ENCODE data around the gene DNAAF1. TPM values are rescaled to one million over a fixed set of nuclear protein-coding genes. Genes with fewer than 3 reads are reported as not detected.
A peak's percentile ranks its signal among the peaks of the same experiment; 100 is the strongest.

Gene DNAAF1
- total and polyA plus RNA-seq, 5 donors, result 0.14 to 0.68 (median 0.28) TPM; not detected in 2

GRCh38 chr16:84190731-84191388 lies 45.8 kb downstream of the DNAAF1 start, which contains the start of gene ADAD2:
TSS of gene ADAD2 (plus strand) at chr16:84191157. CDS start at chr16:84191231, 74 bp downstream.
- Histone ChIP-seq H3K4me1 (ENCODE audit: control insufficient read depth, insufficient read depth, low read length) (peaks cover 1% of the 10 kb centered on the region), H3K27ac (ENCODE audit: low read length) (no peak within 1 kb of the TSS), H3K9me3 (ENCODE audit: control insufficient read depth, low read length) (no peaks in the 10 kb centered on the region), H3K27me3 (ENCODE audit: control insufficient read depth, insufficient read depth) (no peaks in the 10 kb centered on the region), H3K4me3 (ENCODE audit: low read length) (no peak within 1 kb of the TSS)
- WGBS, result 90% methylated on average over 47 of the region's 47 CpGs
- intact Hi-C loops (cut with DNase I), result no loop called here
- no peak for DNase-seq
- ATAC-seq, result no peak

DNA sequence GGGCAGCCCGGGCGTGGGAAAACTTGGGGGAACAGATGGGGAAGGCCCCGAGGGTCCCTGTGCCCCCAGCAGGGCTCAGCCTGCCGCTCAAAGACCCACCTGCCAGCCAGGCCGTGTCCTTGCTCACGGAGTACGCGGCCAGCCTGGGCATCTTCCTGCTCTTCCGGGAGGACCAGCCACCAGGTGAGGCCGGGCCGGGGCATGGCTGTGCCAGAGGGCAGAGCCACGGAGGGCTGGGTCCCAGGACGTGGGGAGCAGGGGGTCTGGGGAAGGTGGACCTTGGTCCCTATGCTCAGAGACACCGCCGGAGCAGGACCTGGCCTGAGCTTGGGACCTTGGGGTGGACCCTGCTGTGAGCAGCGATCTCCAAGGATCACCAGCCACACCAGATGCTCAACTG lies 46.4 kb downstream of the DNAAF1 start:
- no peak overlapping the region for H3K27ac ChIP-seq (ENCODE audit: low read length)
- 92% methylated on average over 16 of the region's 16 CpGs for WGBS
- ATAC-seq, result no peak
- no peaks in the 10 kb centered on the region for H3K9me3 ChIP-seq (ENCODE audit: control insufficient read depth, low read length)
- intact Hi-C loops (cut with DNase I), result no loop called here
- H3K4me1 ChIP-seq (ENCODE audit: control insufficient read depth, insufficient read depth, low read length), result no peaks in the 10 kb centered on the region
- DNase-seq, result peak in 1 of 3 donors; percentile 45
- no peaks in the 10 kb centered on the region for H3K27me3 ChIP-seq (ENCODE audit: control insufficient read depth, insufficient read depth)
- no peak overlapping the region for H3K4me3 ChIP-seq (ENCODE audit: low read length)

- ATAC-seq (no peak), DNase-seq (no peak)
- H3K27me3 ChIP-seq (ENCODE audit: control insufficient read depth, insufficient read depth), result no peaks in the 10 kb centered on the region
- H3K4me3 ChIP-seq (ENCODE audit: low read length), result no peak overlapping the region
- H3K9me3 ChIP-seq (ENCODE audit: control insufficient read depth, low read length), result no peaks in the 10 kb centered on the region
- no peak overlapping the region for H3K27ac ChIP-seq (ENCODE audit: low read length)
- no peaks in the 10 kb centered on the region for H3K4me1 ChIP-seq (ENCODE audit: control insufficient read depth, insufficient read depth, low read length)
- intact Hi-C loops (cut with DNase I), result no loop called here
- 81% methylated on average over 7 of the region's 7 CpGs for WGBS
Observed at GRCh38 chr16:84193480-84193879, 48.4 kb downstream of the DNAAF1 start.

DNA sequence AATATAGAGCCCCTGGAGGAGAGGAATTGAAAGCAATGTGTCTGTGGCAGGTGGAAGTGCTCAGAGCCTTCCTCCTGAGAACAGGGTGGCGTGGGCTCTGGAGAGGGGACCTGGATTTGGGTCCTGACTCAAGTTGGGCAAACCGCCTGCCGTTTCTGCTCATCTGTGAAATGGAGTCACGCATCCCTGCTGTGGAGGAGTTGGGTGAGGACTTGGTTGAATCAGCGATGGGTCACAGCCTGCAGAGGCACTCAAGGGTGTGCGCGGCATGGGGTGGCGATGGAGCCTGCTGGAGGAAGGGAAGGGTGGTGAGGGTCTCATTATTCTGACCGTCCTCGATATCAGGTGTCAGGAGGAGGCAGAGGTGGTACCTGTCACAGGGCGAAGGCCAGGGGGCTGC lies 48.9 kb downstream of the DNAAF1 start:
- intact Hi-C loops (cut with DNase I), result no loop called here
- H3K9me3 ChIP-seq (ENCODE audit: control insufficient read depth, low read length), result no peaks in the 10 kb centered on the region
- WGBS, result 85% methylated on average over 11 of the region's 11 CpGs
- no peaks in the 10 kb centered on the region for H3K27me3 ChIP-seq (ENCODE audit: control insufficient read depth, insufficient read depth)
- DNase-seq, result no peak
- no peak overlapping the region for H3K4me3 ChIP-seq (ENCODE audit: low read length)
- H3K27ac ChIP-seq (ENCODE audit: low read length), result no peak overlapping the region
- no peak for ATAC-seq
- no peaks in the 10 kb centered on the region for H3K4me1 ChIP-seq (ENCODE audit: control insufficient read depth, insufficient read depth, low read length)

- 57% methylated on average over 34 of the region's 34 CpGs for WGBS
- no peak for ATAC-seq
- intact Hi-C loops (cut with DNase I), result no loop called here
Observed at GRCh38 chr16:84194470-84195200, 49.5 kb downstream of the DNAAF1 start.

GRCh38 chr16:84195201-84196093 lies 50.3 kb downstream of the DNAAF1 start:
- peak in 1 of 3 donors; percentile 65 for DNase-seq
- no peaks in the 10 kb centered on the region for H3K27me3 ChIP-seq (ENCODE audit: control insufficient read depth, insufficient read depth)
- H3K4me3 ChIP-seq (ENCODE audit: low read length), result no peak overlapping the region
- no peak for ATAC-seq
- H3K4me1 ChIP-seq (ENCODE audit: control insufficient read depth, insufficient read depth, low read length), result no peaks in the 10 kb centered on the region
- H3K27ac ChIP-seq (ENCODE audit: low read length), result no peak overlapping the region
- no peaks in the 10 kb centered on the region for H3K9me3 ChIP-seq (ENCODE audit: control insufficient read depth, low read length)
- WGBS, result 87% methylated on average over 38 of the region's 38 CpGs
- intact Hi-C loops (cut with DNase I), result no loop called here

More at GRCh38 chr16:84194470-84195200, 49.5 kb downstream of the DNAAF1 start:
- no peaks in the 10 kb centered on the region for H3K4me1 ChIP-seq (ENCODE audit: control insufficient read depth, insufficient read depth, low read length)
- H3K27ac ChIP-seq (ENCODE audit: low read length), result no peak overlapping the region
- DNase-seq, result no peak
- no peak overlapping the region for H3K4me3 ChIP-seq (ENCODE audit: low read length)
- no peaks in the 10 kb centered on the region for H3K9me3 ChIP-seq (ENCODE audit: control insufficient read depth, low read length)
- no peaks in the 10 kb centered on the region for H3K27me3 ChIP-seq (ENCODE audit: control insufficient read depth, insufficient read depth)

DNA sequence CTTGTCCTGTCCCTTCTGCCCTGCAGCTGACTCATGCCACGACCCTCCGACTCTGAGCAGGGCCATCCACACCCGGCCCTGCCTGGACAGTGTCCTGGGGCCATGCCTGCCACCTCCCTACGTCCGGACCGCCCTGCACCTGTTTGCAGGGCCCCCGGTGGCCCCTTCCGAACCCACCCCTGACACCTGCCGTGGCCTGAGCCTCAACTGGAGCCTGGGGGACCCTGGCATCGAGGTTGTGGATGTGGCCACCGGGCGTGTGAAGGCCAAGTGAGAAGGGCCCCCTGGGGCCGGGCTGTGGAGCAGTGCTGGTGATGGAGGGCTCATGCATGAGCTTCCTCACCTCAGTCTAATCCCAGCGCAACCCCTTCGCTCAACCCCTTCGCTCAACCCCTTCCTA lies 51.0 kb downstream of the DNAAF1 start:
- WGBS, result 91% methylated on average over 16 of the region's 16 CpGs
- no peak for ATAC-seq
- no peaks in the 10 kb centered on the region for H3K4me1 ChIP-seq (ENCODE audit: control insufficient read depth, insufficient read depth, low read length)

DNA sequence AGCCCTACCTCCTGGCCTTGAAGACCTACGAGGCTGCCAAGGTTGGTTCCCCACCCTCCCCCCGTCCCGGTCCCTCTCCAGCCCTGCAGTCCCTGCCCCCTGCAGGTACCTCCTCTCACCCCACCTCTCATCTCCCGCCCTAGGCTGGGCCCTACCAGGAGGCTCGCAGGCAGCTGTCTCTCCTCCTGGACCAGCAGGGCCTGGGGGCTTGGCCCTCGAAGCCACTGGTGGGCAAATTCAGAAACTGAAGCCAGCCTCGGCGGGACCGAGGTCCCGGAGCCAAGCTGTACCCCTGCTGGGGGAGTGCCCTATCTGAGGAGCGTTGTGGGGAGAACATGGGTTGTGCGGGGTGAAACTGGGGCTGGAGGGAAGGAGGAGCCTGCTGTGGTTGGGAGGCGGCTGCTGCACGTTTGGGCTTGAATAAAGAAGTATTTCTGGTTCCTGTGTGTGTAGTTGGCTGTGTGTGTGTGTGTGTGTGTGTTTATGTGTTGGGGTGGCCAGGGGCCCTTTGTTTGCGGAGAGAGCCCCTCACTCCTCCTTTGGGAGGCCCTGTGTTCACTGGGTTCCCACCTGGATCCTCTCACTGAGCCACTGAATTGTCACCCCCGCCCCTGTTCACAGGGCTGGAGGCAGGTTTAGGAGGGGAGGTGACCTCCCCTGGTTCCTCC lies 51.8 kb downstream of the DNAAF1 start:
- ATAC-seq (no peak), DNase-seq (no peak)
- 69% methylated on average over 16 of the region's 16 CpGs for WGBS
- Histone ChIP-seq H3K27ac (ENCODE audit: low read length) (no peak overlapping the region), H3K4me1 (ENCODE audit: control insufficient read depth, insufficient read depth, low read length) (no peaks in the 10 kb centered on the region), H3K27me3 (ENCODE audit: control insufficient read depth, insufficient read depth) (no peaks in the 10 kb centered on the region), H3K9me3 (ENCODE audit: control insufficient read depth, low read length) (no peaks in the 10 kb centered on the region), H3K4me3 (ENCODE audit: low read length) (no peak overlapping the region)
- intact Hi-C loops (cut with DNase I), result no loop called here

More for the DNA sequence above, 51.0 kb downstream of the DNAAF1 start:
- Histone ChIP-seq H3K9me3 (ENCODE audit: control insufficient read depth, low read length) (no peaks in the 10 kb centered on the region), H3K27me3 (ENCODE audit: control insufficient read depth, insufficient read depth) (no peaks in the 10 kb centered on the region), H3K27ac (ENCODE audit: low read length) (no peak overlapping the region), H3K4me3 (ENCODE audit: low read length) (no peak overlapping the region)
- DNase-seq, result no peak
- intact Hi-C loops (cut with DNase I), result no loop called here

GRCh38 chr16:84197466-84198128 lies 52.5 kb downstream of the DNAAF1 start:
- no peak for DNase-seq
- Histone ChIP-seq H3K4me1 (ENCODE audit: control insufficient read depth, insufficient read depth, low read length) (no peaks in the 10 kb centered on the region), H3K9me3 (ENCODE audit: control insufficient read depth, low read length) (no peaks in the 10 kb centered on the region), H3K27me3 (ENCODE audit: control insufficient read depth, insufficient read depth) (no peaks in the 10 kb centered on the region), H3K27ac (ENCODE audit: low read length) (no peak overlapping the region), H3K4me3 (ENCODE audit: low read length) (no peak overlapping the region)
- intact Hi-C loops (cut with DNase I), result no loop called here
- no peak for ATAC-seq
- whole genome bisulfite sequencing, result 94% methylated on average over 14 of the region's 14 CpGs

- no peak for DNase-seq
- Histone ChIP-seq H3K27ac (ENCODE audit: low read length) (no peak overlapping the region), H3K4me1 (ENCODE audit: control insufficient read depth, insufficient read depth, low read length) (no peaks in the 10 kb centered on the region), H3K4me3 (ENCODE audit: low read length) (no peak overlapping the region), H3K27me3 (ENCODE audit: control insufficient read depth, insufficient read depth) (no peaks in the 10 kb centered on the region), H3K9me3 (ENCODE audit: control insufficient read depth, low read length) (no peaks in the 10 kb centered on the region)
- ATAC-seq, result no peak
- WGBS, result 46% methylated on average over 10 of the region's 10 CpGs
- intact Hi-C loops (cut with DNase I), result no loop called here
Observed at GRCh38 chr16:84198401-84198800, 53.3 kb downstream of the DNAAF1 start.
